ENCODE measurements around the gene TOE1.
A peak's percentile ranks its signal among the peaks of the same experiment; 100 is the strongest.
"Not testable (repeated sequence)": the region's sequence is repeated elsewhere in the genome, so short reads cannot be mapped to it uniquely, and the experiment has no call there.

The TOE1 gene

DNA sequence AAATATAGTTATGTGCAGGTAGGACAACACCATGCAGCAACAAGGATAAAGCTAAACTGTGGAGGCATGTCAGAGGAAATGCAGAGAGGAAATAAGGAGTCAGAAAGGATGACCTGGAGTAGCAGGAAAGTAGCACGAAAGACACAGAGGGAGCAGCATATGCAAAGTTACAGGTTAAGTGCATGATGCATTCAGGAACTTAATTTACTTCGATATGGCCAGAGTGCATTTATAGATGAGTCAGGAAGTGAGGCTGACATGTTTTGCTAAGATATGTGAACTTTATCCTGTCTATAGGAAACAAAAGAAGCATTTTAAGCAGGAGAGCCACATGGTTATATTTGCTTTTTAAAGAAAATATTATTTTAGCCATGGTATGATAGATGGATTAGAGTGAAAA, 15.7 kb downstream of the TOE1 start:
- no peak for DNase-seq (ENCODE audit: low spot score)

GRCh38 chr1:45356186-45356585, 16.2 kb downstream of the TOE1 start:
- DNase-seq (ENCODE audit: low spot score), result no peak

DNA sequence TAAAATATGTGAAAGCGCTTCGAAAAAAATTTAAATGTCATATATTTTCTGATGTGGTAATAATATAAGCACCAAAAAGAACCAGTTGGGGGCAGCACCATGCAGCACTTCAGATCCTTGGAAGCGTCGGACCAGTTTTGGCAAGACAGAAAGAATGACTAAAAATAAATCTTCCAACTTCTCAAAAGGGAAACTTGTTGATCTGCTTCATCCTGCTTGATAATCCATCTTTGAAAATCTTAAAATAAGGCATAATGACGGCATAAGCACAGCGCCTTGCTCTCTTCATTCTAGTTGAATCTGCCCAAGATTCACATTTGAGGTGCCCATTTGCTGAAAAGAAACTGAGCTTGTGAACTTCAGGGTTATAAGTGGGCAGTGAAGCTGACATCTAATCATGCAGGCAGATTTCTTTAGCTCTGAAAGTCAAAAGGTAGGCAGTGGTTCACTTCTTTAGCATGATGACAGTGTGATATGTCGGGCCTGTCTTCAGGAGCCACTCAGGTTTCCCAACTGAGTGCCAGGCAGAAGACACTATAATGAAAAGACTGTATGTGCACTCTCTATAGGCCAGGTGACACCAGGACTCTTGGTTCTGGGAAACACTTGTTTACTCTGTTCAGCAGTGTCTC, 20.0 kb downstream of the TOE1 start:
- peak; percentile 89 for DNase-seq (ENCODE audit: low spot score)

GRCh38 chr1:45360981-45361380, 21.0 kb downstream of the TOE1 start:
- peak; percentile 78 for DNase-seq (ENCODE audit: low spot score)

DNA sequence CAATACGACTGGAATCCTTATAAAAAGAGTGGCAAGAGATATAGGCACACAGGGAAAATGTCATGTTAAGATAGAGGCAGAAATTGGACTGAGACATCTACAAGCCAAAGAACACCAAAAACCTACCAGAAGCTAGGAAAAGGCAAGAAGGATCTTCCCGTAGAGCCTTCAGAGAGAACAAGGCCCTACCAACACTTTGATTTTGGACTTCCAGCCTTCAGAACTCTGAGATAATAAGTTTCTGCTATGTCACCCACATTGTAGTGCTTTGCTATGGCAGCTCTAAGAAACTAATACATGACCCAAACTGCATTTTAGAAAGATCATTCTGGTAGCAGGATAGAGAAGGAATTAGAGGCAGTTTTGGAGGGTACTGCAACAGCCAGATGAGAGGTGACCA, 24.3 kb downstream of the TOE1 start:
- DNase-seq (ENCODE audit: low spot score), result no peak

DNA sequence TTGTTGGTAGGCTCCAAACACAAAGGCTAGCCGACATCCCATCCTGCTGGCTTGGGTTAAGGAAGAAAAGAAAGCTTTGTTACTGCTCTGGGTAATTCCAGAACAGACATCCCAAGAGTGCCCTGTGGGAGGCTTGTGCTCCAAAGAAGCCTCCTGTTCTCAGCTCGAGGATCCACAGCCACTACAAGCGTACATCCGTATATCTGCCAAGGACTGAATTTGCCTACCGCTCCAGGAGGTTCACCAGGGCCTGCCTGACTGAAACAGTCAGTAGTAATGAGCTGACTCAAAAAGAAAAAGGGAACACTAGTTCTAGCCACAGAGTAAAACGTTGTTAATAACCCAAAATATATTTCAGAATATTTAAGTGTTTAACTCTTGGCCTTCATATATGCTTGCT, 25.1 kb downstream of the TOE1 start:
- peak; percentile 89 for DNase-seq (ENCODE audit: low spot score)

DNA sequence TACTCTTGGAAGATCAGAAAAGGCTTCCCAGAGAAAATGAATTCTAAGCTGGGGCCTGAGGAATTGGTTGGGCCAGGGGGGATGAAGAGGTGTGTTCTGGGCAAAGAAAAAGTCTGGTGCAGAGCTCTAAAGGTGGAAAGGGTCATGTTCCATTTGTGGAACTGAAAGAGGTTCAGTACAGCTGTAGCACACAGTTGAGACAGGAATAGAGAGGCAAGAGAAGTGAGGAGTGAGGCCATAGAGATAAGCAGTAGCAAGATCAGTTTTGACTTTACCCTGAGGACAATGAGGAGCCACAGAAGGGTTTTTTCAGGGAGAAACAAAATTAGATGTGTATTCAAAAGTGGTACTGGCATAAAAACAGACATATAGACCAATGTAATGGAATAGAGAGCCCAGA, 30.6 kb downstream of the TOE1 start:
- no peak for DNase-seq (ENCODE audit: low spot score)

DNA sequence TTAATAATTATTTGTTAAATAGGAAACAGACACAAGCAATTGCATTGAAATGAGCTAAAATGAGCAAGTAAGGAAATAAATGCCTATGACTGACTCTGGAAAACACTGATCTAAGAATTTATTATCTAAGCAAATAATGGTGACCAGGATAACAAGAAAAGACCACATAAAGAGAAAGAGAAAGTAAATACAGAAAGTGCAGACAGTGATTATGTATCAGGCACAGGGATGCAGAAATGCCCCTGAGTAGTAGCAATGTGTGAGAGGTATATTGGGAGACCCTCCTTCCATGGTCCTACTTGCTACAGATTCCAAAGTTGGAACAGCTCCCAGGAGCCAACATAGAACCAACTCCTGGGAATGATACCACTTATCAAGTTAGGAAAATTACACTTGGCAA, 33.6 kb downstream of the TOE1 start:
- no peak for DNase-seq (ENCODE audit: low spot score)

GRCh38 chr1:45375104-45376090, 35.4 kb downstream of the TOE1 start:
- no peak for DNase-seq (ENCODE audit: low spot score)

DNA sequence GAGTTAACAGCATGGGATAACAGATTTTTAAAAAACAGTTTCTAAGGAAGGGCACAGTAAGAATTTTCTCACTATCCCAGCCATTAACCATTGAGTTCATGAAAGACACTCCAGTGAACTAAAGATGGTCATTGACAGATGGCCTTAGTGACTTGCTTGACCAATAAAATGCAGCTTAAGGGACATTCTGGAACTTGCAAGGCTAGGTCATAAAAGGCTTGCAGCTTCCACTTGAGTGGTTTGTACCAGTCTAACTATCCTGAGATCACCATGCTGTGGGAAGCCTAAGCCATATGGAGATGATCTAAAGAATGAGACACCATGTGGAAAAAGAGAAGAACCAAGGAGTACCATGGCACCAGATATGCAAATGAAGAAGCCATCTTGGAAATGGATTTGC, 38.2 kb downstream of the TOE1 start:
- DNase-seq (ENCODE audit: low spot score), result no peak

DNA sequence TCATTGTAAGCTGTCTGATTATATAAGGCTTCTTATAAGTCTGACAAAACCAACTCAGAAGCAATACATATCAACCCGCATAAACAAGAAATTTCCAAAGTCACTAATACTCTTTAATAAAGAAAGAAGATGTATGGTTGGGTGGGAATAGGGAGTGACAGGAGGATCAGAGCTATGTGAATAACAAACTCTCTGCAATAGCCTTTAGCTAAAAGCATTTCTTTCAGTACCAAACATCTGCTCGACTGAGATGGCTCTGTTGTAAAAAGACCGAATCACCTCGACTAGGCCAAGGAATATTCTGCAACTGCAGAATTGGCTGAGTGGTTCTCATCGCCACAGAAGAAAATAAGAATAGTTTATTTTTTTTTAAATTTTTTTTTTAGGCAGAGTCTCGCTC, 39.6 kb downstream of the TOE1 start:
- no peak for DNase-seq (ENCODE audit: low spot score)

GRCh38 chr1:45380125-45380524, 40.2 kb downstream of the TOE1 start:
- no peak for DNase-seq (ENCODE audit: low spot score)

- no peak for DNase-seq (ENCODE audit: low spot score)
Measured at GRCh38 chr1:45380730-45381129, 40.8 kb downstream of the TOE1 start.

DNA sequence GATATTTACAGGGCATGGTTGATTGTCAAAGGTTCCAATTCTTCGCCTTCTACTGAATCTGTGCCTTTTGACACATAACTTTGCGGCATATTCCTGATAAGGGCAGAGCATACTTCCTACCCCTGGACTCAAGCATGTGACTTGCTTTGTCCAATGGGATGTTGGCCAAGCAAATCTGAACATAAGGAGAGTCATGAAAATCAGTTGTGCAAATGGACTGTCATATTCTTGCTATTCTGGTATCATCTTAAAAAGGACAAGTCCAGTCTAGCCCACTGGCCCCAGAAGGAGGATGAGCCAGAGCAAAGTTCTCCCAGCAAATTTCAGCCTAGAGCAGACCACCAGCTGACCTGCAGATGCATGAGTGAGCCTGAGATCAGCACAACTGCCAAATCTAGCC, 41.3 kb downstream of the TOE1 start:
- DNase-seq (ENCODE audit: low spot score), result no peak

GRCh38 chr1:45383191-45383590, 43.2 kb downstream of the TOE1 start:
- no peak for DNase-seq (ENCODE audit: low spot score)

GRCh38 chr1:45384213-45384612, 44.2 kb downstream of the TOE1 start:
- DNase-seq (ENCODE audit: low spot score), result not testable (repeated sequence)

DNA sequence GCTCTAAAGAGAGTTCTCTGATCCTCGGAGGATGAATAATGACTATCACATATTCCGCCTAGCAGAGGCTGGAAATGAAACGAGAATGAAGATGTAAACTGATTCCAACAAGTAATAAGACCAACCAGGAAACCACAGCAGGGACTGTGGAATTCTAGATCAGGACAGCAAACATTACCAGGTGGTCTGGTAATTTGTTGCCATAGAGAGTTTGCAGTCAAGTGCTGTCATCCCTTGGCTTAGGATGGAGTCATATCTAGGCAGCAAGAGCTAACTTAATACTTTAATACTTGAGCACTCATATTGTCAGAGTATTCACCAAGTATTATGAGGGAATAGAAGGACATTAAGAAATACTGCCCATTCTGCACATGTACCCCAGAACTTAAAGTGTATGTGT, 45.3 kb downstream of the TOE1 start:
- DNase-seq (ENCODE audit: low spot score), result no peak

- DNase-seq (ENCODE audit: low spot score), result no peak
Measured at GRCh38 chr1:45386219-45386618, 46.2 kb downstream of the TOE1 start.
